Smooth muscle cell (in vitro differentiated cells): ENCODE results near the gene DGAT2. TPM values are rescaled to one million over a fixed set of nuclear protein-coding genes. Genes with fewer than 3 reads are reported as not detected.

Source experiments
- DNase-seq: peaks from one replicate; lab custom pipeline; 2025; ENCODE audit not compliant: unreplicated experiment; lab: John Stamatoyannopoulos, UW
- H2AFZ ChIP-seq: fragments of 200-600 bp; sonication (generic); 2 replicates; pipeline ENCODE4 v1.6.0; 2016; ENCODE audit warnings: antibody characterized with exemption, low read depth, mild to moderate bottlenecking
- H3F3A ChIP-seq: fragments of 200-600 bp; sonication (generic); 2 replicates; pipeline ENCODE4 v1.6.0; 2017; ENCODE audit warnings: antibody characterized with exemption, low read depth
- H3K27ac ChIP-seq: fragments of 200-600 bp; sonication (generic); 2 replicates; pipeline ENCODE4 v1.5.1; 2016; ENCODE audit warnings: low read depth, mild to moderate bottlenecking
- H3K27me3 ChIP-seq: fragments of 200-600 bp; sonication (generic); 2 replicates; pipeline ENCODE4 v1.6.1; 2016; ENCODE audit warnings: low read depth, mild to moderate bottlenecking
- H3K36me3 ChIP-seq: fragments of 200-600 bp; sonication (generic); 2 replicates; pipeline ENCODE4 v1.5.1; 2016; ENCODE audit warnings: low read depth
- H3K4me1 ChIP-seq: fragments of 200-600 bp; sonication (generic); 2 replicates; pipeline ENCODE4 v1.5.1; 2016; ENCODE audit warnings: low read depth
- H3K4me2 ChIP-seq: fragments of 200-600 bp; sonication (generic); 2 replicates; pipeline ENCODE4 v1.6.0; 2016; ENCODE audit warnings: mild to moderate bottlenecking
- H3K4me3 ChIP-seq: fragments of 200-600 bp; sonication (generic); 2 replicates; pipeline ENCODE4 v1.5.1; 2016; ENCODE audit warnings: mild to moderate bottlenecking
- H3K79me2 ChIP-seq: fragments of 200-600 bp; sonication (generic); 2 replicates; pipeline ENCODE4 v1.6.0; 2016; ENCODE audit warnings: low read depth, mild to moderate bottlenecking
- H3K9ac ChIP-seq: fragments of 200-600 bp; sonication (generic); 2 replicates; pipeline ENCODE4 v1.6.0; 2016; ENCODE audit warnings: low read depth
- H3K9me3 ChIP-seq: fragments of 200-600 bp; sonication (generic); replicated peaks from 2 replicates; pipeline ENCODE4 v1.5.1; 2016; ENCODE audit warnings: low read depth
- H4K20me1 ChIP-seq: fragments of 200-600 bp; sonication (generic); 2 replicates; pipeline ENCODE4 v1.6.0; 2016; ENCODE audit warnings: low read depth
- WGBS: methylation state at CpG from one replicate; pipeline ENCODE4 v1.1.7; 2016; ENCODE audit warnings: low lambda C conversion rate; 5-methylcytosine and 5-hydroxymethylcytosine counted together
- polyA plus RNA-seq: library from polyadenylated mRNA; unstranded; fragments of >200 nt; fragmentation: Nextera tagmentation; extraction: Ambion mirVana; gene quantifications from 2 replicates; pipeline ENCODE4 v1.2.1, GENCODE V29; 2016
- total RNA-seq: library from RNA; depleted of rRNA; stranded (reverse); fragments of >200 nt; gene quantifications from 2 replicates; pipeline ENCODE4 v1.2.3, GENCODE V29; 2014
- TF ChIP-seq, protein P1 (sequence below): fragments of 200-600 bp; sonication (generic); IDR thresholded peaks from 2 replicates; pipeline ENCODE4 v1.5.1; 2017; ENCODE audit warnings: borderline replicate concordance, mild to moderate bottlenecking, antibody characterized with exemption; ENCODE audit not compliant: insufficient read depth, poor library complexity, severe bottlenecking

The DGAT2 gene
- total and polyA plus RNA-seq, 2 experiments from 2014 or later, result 1.5 to 3.7 TPM

DNA sequence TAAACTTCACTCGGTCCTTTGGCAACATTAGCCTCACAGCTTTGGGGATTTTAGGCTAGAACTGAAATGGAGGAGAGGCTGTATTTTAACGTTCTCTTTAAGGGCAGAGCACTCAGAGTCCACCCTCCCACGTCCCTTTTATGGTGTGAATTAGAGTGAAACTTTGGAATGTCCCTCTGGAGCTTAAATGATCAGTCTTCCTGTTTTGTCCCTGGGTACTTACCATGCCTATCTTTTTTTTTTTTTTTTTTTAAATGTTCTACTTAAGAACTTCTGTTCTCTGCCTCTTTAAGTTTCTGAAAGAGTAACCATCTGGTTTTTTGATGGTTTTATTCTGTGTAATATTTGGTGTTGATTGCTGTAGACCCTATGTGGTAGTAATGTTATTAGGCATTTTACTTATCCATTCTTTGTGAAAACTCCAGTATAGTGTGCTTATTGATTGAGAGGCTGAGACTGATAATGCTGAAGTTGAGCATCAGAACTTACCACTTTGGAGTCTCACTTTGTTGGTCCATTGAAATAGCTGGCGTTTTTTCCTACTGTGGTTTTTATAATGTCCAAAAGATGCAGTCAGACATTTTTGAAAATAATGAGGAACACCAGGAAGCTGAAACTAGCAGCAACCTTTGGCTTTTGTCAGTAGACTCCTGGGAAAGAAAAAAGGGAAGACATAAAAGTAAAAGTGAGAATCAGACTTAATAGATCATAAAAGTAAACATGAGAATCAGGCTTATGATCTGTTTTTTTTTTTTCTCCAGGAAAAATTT, 58.1 kb downstream of the DGAT2 start:
- Histone ChIP-seq H3K79me2 (peaks cover 50% of the 10 kb centered on the region), H3K27ac (peak overlapping the region; percentile 30), H3F3A (no peaks in the 10 kb centered on the region), H3K4me1 (peaks cover 3% of the 10 kb centered on the region), H3K36me3 (no peaks in the 10 kb centered on the region), H3K4me2 (peak overlapping the region; percentile 34), H3K4me3 (no peak overlapping the region), H3K9me3 (no peaks in the 10 kb centered on the region), H4K20me1 (peaks cover 41% of the 10 kb centered on the region), H2AFZ (no peak overlapping the region), H3K9ac (no peak overlapping the region), H3K27me3 (no peaks in the 10 kb centered on the region)
- 26% methylated on average over 4 of the region's 4 CpGs for WGBS
- TF ChIP-seq, protein P1, sequence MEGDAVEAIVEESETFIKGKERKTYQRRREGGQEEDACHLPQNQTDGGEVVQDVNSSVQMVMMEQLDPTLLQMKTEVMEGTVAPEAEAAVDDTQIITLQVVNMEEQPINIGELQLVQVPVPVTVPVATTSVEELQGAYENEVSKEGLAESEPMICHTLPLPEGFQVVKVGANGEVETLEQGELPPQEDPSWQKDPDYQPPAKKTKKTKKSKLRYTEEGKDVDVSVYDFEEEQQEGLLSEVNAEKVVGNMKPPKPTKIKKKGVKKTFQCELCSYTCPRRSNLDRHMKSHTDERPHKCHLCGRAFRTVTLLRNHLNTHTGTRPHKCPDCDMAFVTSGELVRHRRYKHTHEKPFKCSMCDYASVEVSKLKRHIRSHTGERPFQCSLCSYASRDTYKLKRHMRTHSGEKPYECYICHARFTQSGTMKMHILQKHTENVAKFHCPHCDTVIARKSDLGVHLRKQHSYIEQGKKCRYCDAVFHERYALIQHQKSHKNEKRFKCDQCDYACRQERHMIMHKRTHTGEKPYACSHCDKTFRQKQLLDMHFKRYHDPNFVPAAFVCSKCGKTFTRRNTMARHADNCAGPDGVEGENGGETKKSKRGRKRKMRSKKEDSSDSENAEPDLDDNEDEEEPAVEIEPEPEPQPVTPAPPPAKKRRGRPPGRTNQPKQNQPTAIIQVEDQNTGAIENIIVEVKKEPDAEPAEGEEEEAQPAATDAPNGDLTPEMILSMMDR, result no peak
- no peak for DNase-seq

DNA sequence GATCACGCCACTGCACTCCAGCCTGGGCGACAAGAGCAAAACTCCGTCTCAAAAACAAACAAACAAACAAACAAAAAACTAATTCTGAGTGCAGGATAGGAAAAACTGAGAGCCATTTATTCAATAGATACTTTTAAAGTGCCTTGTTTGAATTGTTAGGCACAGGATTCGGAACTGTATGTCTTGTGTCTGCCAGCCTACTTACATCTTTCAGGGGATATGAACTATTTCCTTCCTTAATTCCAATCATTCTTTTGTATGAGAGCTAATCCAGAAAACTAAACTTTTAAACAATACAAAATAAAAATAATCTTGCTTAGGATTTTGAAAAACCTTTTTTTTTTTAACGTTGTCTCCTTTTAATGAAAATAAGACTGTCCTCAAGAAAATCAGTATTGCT, 59.0 kb downstream of the DGAT2 start:
- Histone ChIP-seq H3K4me3 (no peak overlapping the region), H3K4me1 (peaks cover 3% of the 10 kb centered on the region), H3K27ac (no peak overlapping the region), H3K9ac (no peak overlapping the region), H3K4me2 (no peak overlapping the region), H3F3A (no peaks in the 10 kb centered on the region), H3K36me3 (no peaks in the 10 kb centered on the region), H2AFZ (no peak overlapping the region), H3K79me2 (peaks cover 42% of the 10 kb centered on the region), H4K20me1 (peaks cover 48% of the 10 kb centered on the region), H3K9me3 (no peaks in the 10 kb centered on the region), H3K27me3 (no peaks in the 10 kb centered on the region)
- TF ChIP-seq, protein P1, result no peak
- DNase-seq, result no peak
- WGBS, result 87% methylated on average over 5 of the region's 5 CpGs

DNA sequence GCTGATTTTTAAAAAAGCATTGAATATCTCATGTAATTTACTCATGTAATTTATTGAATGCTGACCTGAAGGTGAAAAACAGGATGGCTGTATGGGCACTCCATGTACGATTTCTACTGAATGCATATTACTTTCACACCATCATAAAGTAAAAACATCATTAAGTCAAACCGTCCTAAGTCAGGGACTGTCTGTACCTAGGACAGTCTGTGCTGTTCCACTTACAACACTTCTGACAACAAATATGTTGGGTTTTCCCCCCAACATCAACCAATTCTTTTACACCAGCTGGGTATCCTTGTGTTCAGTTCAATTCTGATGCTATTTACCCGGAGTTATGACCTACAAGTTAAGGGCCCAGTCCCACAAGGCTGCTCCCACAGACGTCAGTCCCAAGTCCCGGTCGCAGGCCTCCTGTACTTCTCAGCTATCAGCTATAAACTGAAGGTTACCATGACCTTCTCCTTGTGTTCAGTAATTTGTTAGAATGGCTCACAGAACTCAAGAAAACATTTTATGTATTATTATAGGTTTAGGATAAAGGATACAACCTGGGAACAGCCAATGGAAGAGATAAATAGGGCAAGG, 63.4 kb downstream of the DGAT2 start:
- H3K9ac ChIP-seq, result no peak overlapping the region
- H3K36me3 ChIP-seq, result no peaks in the 10 kb centered on the region
- H4K20me1 ChIP-seq, result peaks cover 56% of the 10 kb centered on the region
- no peak overlapping the region for H3K27ac ChIP-seq
- H3K9me3 ChIP-seq, result no peaks in the 10 kb centered on the region
- H3K4me3 ChIP-seq, result no peak overlapping the region
- H3K4me1 ChIP-seq, result no peaks in the 10 kb centered on the region
- H3K79me2 ChIP-seq, result peaks cover 26% of the 10 kb centered on the region
- H2AFZ ChIP-seq, result no peak overlapping the region
- DNase-seq, result no peak
- WGBS, result 97% methylated on average over 6 of the region's 6 CpGs
- TF ChIP-seq, protein P1, result no peak
- H3K27me3 ChIP-seq, result no peaks in the 10 kb centered on the region
- H3F3A ChIP-seq, result no peaks in the 10 kb centered on the region
- no peak overlapping the region for H3K4me2 ChIP-seq
